ENCODE measurements around the gene PTPRN2. TPM values are rescaled to one million over a fixed set of nuclear protein-coding genes. Genes with fewer than 3 reads are reported as not detected.

The PTPRN2 gene
- total RNA-seq, 2 donors from 2014 or later: 26.1 to 55.5 TPM

DNA sequence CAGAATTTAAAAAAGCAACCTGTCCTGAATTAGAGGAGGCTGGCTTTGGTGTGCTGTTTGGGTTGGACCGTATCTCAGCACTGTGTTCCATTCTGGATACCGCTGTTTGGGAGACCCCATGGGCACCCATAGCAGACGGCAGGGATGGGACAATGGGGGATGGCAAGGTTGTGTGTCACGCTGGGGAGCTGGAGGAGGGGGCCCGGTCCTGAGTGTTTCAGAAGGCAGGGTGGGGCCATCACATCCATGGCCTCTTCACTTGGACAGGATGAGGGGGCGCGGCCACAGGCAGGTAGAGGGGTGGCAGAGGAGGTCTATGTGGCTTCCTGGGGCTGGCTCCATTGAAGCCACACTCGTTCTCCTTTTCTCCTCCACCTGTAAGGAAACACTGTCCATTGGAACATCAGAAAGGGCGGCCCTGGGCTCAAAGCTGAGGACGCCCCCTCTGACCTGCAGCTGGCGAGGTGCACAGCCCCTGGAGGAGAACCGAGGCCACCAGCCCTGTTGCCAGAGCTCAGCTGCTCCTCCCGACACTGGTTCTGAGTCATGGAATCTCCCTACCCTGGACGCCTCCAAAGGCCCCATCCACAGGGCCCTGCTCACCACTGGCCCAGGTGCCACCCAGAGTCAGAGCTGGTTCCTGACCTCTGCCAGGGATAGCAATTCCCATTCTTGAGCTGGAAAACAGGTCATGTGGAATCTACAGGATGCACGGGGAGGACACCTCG is 663.6 kb downstream of the PTPRN2 start:
- no peak for TF ChIP-seq POLR2AphosphoS5 (IDR thresholded peaks at IDR 0.05)
- TF ChIP-seq POLR2A (IDR thresholded peaks at IDR 0.05): no peak
- TF ChIP-seq CTCF (IDR thresholded peaks at IDR 0.05): no peak
- no peak overlapping the region for H3K4me3 ChIP-seq
- H3K9me3 ChIP-seq: no peaks in the 10 kb centered on the region
- no peaks in the 10 kb centered on the region for H3K36me3 ChIP-seq
- no peak overlapping the region for H3K27ac ChIP-seq
- 95% methylated on average over 16 of the region's 16 CpGs for WGBS
- no peak for DNase-seq (ENCODE audit: low spot score)
- intact Hi-C loops (cut with DNase I): no loop called here
- H3K27me3 ChIP-seq (replicated peaks; ENCODE audit: insufficient read depth): no peaks in the 10 kb centered on the region
- no peaks in the 10 kb centered on the region for H3K4me1 ChIP-seq (replicated peaks)

DNA sequence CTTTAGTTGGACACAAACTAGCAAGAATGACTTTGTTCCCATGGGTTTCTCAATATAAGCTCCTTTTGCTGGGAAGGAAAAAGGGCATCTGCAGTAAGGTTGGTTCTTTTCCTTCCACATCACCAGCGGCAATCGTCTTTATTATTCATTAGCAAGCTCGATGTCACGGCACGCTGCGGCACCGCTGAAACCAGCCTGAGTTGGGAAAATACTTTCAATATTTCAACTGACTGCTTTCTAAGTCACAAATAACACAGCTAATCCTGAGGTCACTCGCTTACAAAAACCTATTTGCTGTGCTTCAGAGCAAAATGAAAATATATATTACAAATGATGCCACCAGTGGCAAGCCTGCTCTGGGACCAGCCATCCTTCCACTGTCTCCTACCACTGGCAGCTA is 665.0 kb downstream of the PTPRN2 start:
- 93% methylated on average over 8 of the region's 8 CpGs for WGBS
- intact Hi-C loops (cut with DNase I): no loop called here
- no peak overlapping the region for H3K4me3 ChIP-seq
- no peaks in the 10 kb centered on the region for H3K27me3 ChIP-seq (replicated peaks; ENCODE audit: insufficient read depth)
- H3K36me3 ChIP-seq: no peaks in the 10 kb centered on the region
- H3K27ac ChIP-seq: no peak overlapping the region
- TF ChIP-seq POLR2A (IDR thresholded peaks at IDR 0.05) (no peak), POLR2AphosphoS5 (IDR thresholded peaks at IDR 0.05) (no peak), CTCF (IDR thresholded peaks at IDR 0.05) (no peak)
- H3K4me1 ChIP-seq (replicated peaks): no peaks in the 10 kb centered on the region
- DNase-seq (ENCODE audit: low spot score): no peak
- no peaks in the 10 kb centered on the region for H3K9me3 ChIP-seq

- TF ChIP-seq POLR2A (IDR thresholded peaks at IDR 0.05) (no peak), POLR2AphosphoS5 (IDR thresholded peaks at IDR 0.05) (no peak), CTCF (IDR thresholded peaks at IDR 0.05) (no peak)
- intact Hi-C loops (cut with DNase I): no loop called here
- 91% methylated on average over 29 of the region's 29 CpGs for WGBS
Measured at GRCh38 chr7:157918326-157919080, 669.1 kb downstream of the PTPRN2 start.

GRCh38 chr7:157916946-157917640 is 670.5 kb downstream of the PTPRN2 start:
- H3K9me3 ChIP-seq: no peaks in the 10 kb centered on the region
- no peak for DNase-seq (ENCODE audit: low spot score)
- WGBS: 91% methylated on average over 23 of the region's 23 CpGs

More at GRCh38 chr7:157918326-157919080, 669.1 kb downstream of the PTPRN2 start:
- no peak for DNase-seq (ENCODE audit: low spot score)
- no peaks in the 10 kb centered on the region for H3K4me1 ChIP-seq (replicated peaks)
- H3K27ac ChIP-seq: no peak overlapping the region
- H3K4me3 ChIP-seq: no peak overlapping the region
- no peaks in the 10 kb centered on the region for H3K27me3 ChIP-seq (replicated peaks; ENCODE audit: insufficient read depth)
- no peaks in the 10 kb centered on the region for H3K9me3 ChIP-seq
- H3K36me3 ChIP-seq: no peaks in the 10 kb centered on the region

More at GRCh38 chr7:157916946-157917640, 670.5 kb downstream of the PTPRN2 start:
- Histone ChIP-seq H3K27me3 (replicated peaks; ENCODE audit: insufficient read depth) (no peaks in the 10 kb centered on the region), H3K27ac (no peak overlapping the region), H3K36me3 (no peaks in the 10 kb centered on the region), H3K4me3 (no peak overlapping the region), H3K4me1 (replicated peaks) (no peaks in the 10 kb centered on the region)
- TF ChIP-seq POLR2A (IDR thresholded peaks at IDR 0.05) (no peak), POLR2AphosphoS5 (IDR thresholded peaks at IDR 0.05) (no peak), CTCF (IDR thresholded peaks at IDR 0.05) (no peak)
- intact Hi-C loops (cut with DNase I): no loop called here
